Stomach (tissue), 4 donors: ENCODE results near the gene SOX8.

ENCODE experiments used
- CTCF ChIP-seq, 7 experiments: fragments of 450-650 bp in 4 of 7; fragments of 200-600 bp in 3 of 7; sonication (generic) in 3 of 7; IDR thresholded peaks; one replicate each; pipeline ENCODE4 v1.5.1; 2016 to 2019; ENCODE audit warnings: antibody characterized with exemption in 7 of 7, control low read depth in 2 of 7, mild to moderate bottlenecking in 1 of 7
- EP300 ChIP-seq: sonication (generic); formaldehyde crosslinking; IDR thresholded peaks from one replicate; pipeline ENCODE4 v1.6.1; 2017; ENCODE audit warnings: antibody characterized with exemption
- POLR2A ChIP-seq, 4 donors: fragments of 450-650 bp; IDR thresholded peaks; one replicate each; pipeline ENCODE4 v1.6.1; 2016; ENCODE audit warnings: antibody characterized with exemption in 4 of 4, control low read depth in 2 of 4, mild to moderate bottlenecking in 1 of 4, moderate library complexity in 1 of 4
- POLR2AphosphoS5 ChIP-seq, 3 donors: sonication (generic); formaldehyde crosslinking; IDR thresholded peaks; one replicate each; pipeline ENCODE4 v1.6.1; 2016; ENCODE audit warnings: antibody characterized with exemption in 3 of 3

GRCh38 chr16:971582-971905, 10.0 kb upstream of the SOX8 start:
- TF ChIP-seq POLR2AphosphoS5 (IDR thresholded peaks at IDR 0.05) (no peak), POLR2A (IDR thresholded peaks at IDR 0.05) (no peak), CTCF (IDR thresholded peaks at IDR 0.05) (no peak), EP300 (no peak)
